ENCODE measurements around the gene TMEM233.

TMEM233 gene

GRCh38 chr12:119593578-119594398 is at the start of gene TMEM233:
Gene TMEM233 (plus strand): TSS chr12:119593774. CDS start chr12:119593849, 75 bp downstream.
- no peak for DNase-seq

GRCh38 chr12:119544765-119545625 is 48.6 kb upstream of the TMEM233 start:
- peak; percentile 44 to 57 for DNase-seq

- DNase-seq = no peak
Observed at GRCh38 chr12:119546340-119546739, 47.2 kb upstream of the TMEM233 start.

GRCh38 chr12:119547001-119547400 is 46.6 kb upstream of the TMEM233 start:
- no peak for DNase-seq

GRCh38 chr12:119556854-119557253 is 36.7 kb upstream of the TMEM233 start:
- DNase-seq = no peak

GRCh38 chr12:119565404-119565803 is 28.2 kb upstream of the TMEM233 start:
- no peak for DNase-seq

- DNase-seq = no peak
Observed at GRCh38 chr12:119570771-119571170, 22.8 kb upstream of the TMEM233 start.

- no peak for DNase-seq
Observed at GRCh38 chr12:119573086-119573485, 20.5 kb upstream of the TMEM233 start.

GRCh38 chr12:119574255-119574654 is 19.3 kb upstream of the TMEM233 start:
- no peak for DNase-seq

GRCh38 chr12:119576118-119576810 is 17.3 kb upstream of the TMEM233 start:
- DNase-seq = no peak

- DNase-seq = no peak
Observed at GRCh38 chr12:119576915-119577314, 16.7 kb upstream of the TMEM233 start.

GRCh38 chr12:119578112-119578511 is 15.5 kb upstream of the TMEM233 start:
- DNase-seq = peak in 1 of 2 donors; percentile 3

- DNase-seq = no peak
Observed at GRCh38 chr12:119589097-119589496, 4.5 kb upstream of the TMEM233 start.

- no peak for DNase-seq
Observed at GRCh38 chr12:119589634-119590033, 3.9 kb upstream of the TMEM233 start.

- no peak for DNase-seq
Observed at GRCh38 chr12:119592232-119592631, 1.3 kb upstream of the TMEM233 start.

- DNase-seq = no peak
Observed at GRCh38 chr12:119594399-119594730, 791 bp downstream of the TMEM233 start.

GRCh38 chr12:119594772-119595445 is 1.3 kb downstream of the TMEM233 start:
- no peak for DNase-seq

- no peak for DNase-seq
Observed at GRCh38 chr12:119598159-119598558, 4.6 kb downstream of the TMEM233 start.

- no peak for DNase-seq
Observed at GRCh38 chr12:119601877-119602733, 8.5 kb downstream of the TMEM233 start.

GRCh38 chr12:119602734-119603094 is 9.1 kb downstream of the TMEM233 start:
- no peak for DNase-seq

- DNase-seq = no peak
Observed at GRCh38 chr12:119603767-119604166, 10.2 kb downstream of the TMEM233 start.

GRCh38 chr12:119609358-119609757 is 15.8 kb downstream of the TMEM233 start:
- DNase-seq = no peak

Measured in hippocampal formation (tissue), 2 donors.